Ovary (tissue), 3 donors: ENCODE measurements around the gene TP53BP1.

ENCODE experiments used
- EP300 ChIP-seq: sonication (generic); formaldehyde crosslinking; IDR thresholded peaks from one replicate; pipeline ENCODE4 v1.6.1; 2017; ENCODE audit warnings: antibody characterized with exemption
- POLR2A ChIP-seq: fragments of 450-650 bp; IDR thresholded peaks from one replicate; pipeline ENCODE4 v1.6.1; 2017; ENCODE audit warnings: antibody characterized with exemption, mild to moderate bottlenecking, moderate library complexity
- TF ChIP-seq, protein P1 (sequence below), 3 donors: fragments of 450-650 bp in 2 of 3; fragments of 200-600 bp in 1 of 3; IDR thresholded peaks; one replicate each; pipeline versions ENCODE4 v1.5.1 to v1.8.0; 2016 to 2022; ENCODE audit warnings: antibody characterized with exemption in 3 of 3, mild to moderate bottlenecking in 1 of 3
- donor health status: DM: no; HTN: no; CAD: no.

GRCh38 chr15:43383070-43383469 is 109.9 kb downstream of the TP53BP1 start:
- TF ChIP-seq POLR2A (no peak), EP300 (no peak)
- TF ChIP-seq, protein P1, sequence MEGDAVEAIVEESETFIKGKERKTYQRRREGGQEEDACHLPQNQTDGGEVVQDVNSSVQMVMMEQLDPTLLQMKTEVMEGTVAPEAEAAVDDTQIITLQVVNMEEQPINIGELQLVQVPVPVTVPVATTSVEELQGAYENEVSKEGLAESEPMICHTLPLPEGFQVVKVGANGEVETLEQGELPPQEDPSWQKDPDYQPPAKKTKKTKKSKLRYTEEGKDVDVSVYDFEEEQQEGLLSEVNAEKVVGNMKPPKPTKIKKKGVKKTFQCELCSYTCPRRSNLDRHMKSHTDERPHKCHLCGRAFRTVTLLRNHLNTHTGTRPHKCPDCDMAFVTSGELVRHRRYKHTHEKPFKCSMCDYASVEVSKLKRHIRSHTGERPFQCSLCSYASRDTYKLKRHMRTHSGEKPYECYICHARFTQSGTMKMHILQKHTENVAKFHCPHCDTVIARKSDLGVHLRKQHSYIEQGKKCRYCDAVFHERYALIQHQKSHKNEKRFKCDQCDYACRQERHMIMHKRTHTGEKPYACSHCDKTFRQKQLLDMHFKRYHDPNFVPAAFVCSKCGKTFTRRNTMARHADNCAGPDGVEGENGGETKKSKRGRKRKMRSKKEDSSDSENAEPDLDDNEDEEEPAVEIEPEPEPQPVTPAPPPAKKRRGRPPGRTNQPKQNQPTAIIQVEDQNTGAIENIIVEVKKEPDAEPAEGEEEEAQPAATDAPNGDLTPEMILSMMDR (IDR thresholded peaks at IDR 0.05), result no peak
